T-helper 2 cell treated with Interferon-gamma antibody and Interleukin-4, amounts not matched to agents 5 μg/mL and 100 μg/mL, for 36 hours (primary cell): ENCODE results near the gene ZNF692.
"Not testable (repeated sequence)": the region's sequence is repeated elsewhere in the genome, so short reads cannot be mapped to it uniquely, and the experiment has no call there.

ENCODE experiments used
- DNase-seq: peaks from one replicate; pipeline ENCODE4 v3.0.0; 2021; ENCODE audit warnings: low spot score
- H3K27ac Mint-ChIP-seq: one replicate; pipeline ENCODE4 v1.8.0; 2021; ENCODE audit warnings: mild to moderate bottlenecking, mixed read lengths
- H3K27me3 Mint-ChIP-seq: one replicate; pipeline ENCODE4 v1.8.0; 2021; ENCODE audit warnings: low read depth, mixed read lengths
- H3K36me3 Mint-ChIP-seq: one replicate; pipeline ENCODE4 v1.8.0; 2021; ENCODE audit warnings: low read depth, mixed read lengths
- H3K4me1 Mint-ChIP-seq: one replicate; pipeline ENCODE4 v1.8.0; 2021; ENCODE audit warnings: low read depth, mixed read lengths
- H3K4me3 Mint-ChIP-seq: one replicate; pipeline ENCODE4 v1.8.0; 2022; ENCODE audit warnings: mild to moderate bottlenecking, moderate library complexity, mixed read lengths
- H3K9me3 Mint-ChIP-seq: one replicate; pipeline ENCODE4 v1.8.0; 2021; ENCODE audit warnings: mixed read lengths

The ZNF692 gene

DNA sequence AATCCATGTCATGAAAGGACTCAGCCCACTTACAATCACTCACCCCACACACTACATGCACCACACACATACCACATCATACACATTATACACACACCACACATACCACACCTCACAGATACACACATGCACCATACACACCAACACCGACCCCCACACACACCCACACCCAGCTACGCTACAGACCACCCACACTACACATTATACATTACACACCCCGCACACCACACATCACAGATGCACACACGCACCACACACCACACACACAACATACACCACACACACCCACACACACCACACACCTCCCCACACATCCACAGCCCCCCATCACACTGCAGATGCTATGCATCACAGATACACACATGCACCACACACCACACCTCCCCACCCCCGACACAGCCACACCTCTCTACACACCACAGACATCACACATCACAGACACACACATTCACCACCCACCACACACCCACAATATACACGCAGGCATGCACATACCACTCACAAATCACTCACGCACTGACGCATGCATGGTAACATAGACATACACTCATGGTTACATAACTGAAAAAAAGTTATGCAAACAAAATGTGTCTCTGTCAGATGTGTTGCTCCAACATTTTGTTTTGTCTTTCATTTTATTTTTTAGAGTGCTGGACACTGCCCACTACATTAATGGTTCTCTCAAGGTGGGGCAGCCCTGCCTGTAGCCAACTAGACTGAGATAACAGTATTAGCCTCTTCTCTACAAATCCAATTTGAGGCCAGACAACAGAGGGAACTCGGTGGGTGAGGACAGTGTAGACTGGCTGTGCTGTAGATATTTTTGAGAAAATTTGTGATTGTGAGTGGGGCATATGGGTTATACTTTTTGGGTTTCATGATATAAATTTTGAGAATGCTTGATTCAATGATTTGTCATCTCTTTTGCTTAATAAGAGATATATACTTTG lies 31.9 kb upstream of the ZNF692 start:
- Mint-ChIP-seq H3K9me3 (no peaks in the 10 kb centered on the region), H3K36me3 (no peaks in the 10 kb centered on the region), H3K27ac (no peak overlapping the region), H3K4me1 (no peaks in the 10 kb centered on the region), H3K27me3 (peaks cover 36% of the 10 kb centered on the region), H3K4me3 (no peak overlapping the region)
- DNase-seq: no peak

DNA sequence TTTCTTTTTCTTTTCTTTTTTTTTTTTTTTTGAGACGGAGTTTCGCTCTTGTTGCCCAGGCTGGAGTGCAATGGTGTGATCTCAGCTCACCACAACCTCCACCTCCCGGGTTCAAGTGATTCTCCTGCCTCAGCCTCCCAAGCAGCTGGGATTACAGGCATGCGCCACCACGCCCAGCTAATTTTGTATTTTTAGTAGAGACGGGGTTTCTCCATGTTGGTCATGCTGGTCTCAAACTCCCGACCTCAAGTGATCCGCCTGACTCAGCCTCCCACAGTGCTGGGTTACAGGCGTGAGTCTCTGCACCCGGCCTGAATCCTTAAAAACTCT lies 31.0 kb upstream of the ZNF692 start:
- H3K27me3 Mint-ChIP-seq: peaks cover 36% of the 10 kb centered on the region
- not testable (repeated sequence) for H3K4me3 Mint-ChIP-seq, H3K36me3 Mint-ChIP-seq, DNase-seq, H3K4me1 Mint-ChIP-seq, H3K9me3 Mint-ChIP-seq, H3K27ac Mint-ChIP-seq

DNA sequence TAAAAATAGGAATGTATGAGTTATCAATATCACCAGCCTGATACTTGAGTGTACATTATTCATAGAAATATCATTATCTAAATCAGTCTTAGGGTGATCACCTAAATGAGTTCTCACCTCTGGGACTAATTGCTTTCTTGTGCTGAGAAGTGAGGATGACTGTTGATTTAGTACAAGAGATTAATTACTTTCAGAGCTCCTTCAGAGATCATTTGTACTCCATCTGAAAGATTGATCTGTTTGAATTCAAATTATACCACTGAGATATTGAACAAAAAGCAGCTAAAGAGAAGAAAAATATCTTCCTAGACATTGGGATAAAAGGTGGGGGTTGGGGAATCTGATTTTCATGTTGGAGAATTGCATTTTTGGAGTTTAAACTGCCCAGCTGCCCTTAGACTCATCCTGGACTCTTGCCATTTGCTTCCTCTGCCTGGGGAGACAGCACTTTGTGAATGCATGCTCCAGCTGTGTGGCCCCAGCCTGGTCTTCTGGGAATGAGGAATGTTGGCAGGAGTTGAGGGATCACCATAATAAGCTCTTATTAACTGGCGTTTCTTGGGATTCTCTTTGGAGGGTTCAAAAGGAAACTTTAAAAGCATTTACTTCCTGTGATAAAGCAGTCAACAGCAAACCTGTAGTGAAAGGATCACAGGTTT lies 27.5 kb upstream of the ZNF692 start:
- H3K27me3 Mint-ChIP-seq: peaks cover 20% of the 10 kb centered on the region
- H3K4me1 Mint-ChIP-seq: no peaks in the 10 kb centered on the region
- no peak for DNase-seq
- H3K9me3 Mint-ChIP-seq: no peaks in the 10 kb centered on the region
- H3K27ac Mint-ChIP-seq: no peak overlapping the region
- H3K36me3 Mint-ChIP-seq: no peaks in the 10 kb centered on the region
- no peak overlapping the region for H3K4me3 Mint-ChIP-seq

DNA sequence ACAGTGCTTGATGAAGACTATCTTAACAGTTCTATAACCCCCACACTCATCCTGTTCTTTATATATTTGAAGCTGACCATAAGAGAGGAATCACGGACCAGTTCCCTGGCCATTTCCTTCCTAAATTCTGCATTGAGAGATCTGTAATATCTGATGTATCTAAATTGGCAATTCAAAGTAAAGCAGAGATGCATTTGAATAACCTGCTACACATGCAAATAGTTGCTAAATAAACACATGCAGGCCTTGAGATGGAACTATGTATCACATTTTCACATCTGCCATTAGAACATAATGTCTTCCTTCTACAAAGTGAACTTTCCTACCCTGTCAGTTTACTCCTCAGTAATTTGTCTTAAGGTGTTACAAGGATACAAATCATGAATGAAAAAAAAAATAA lies 26.8 kb upstream of the ZNF692 start:
- H3K27ac Mint-ChIP-seq: no peak overlapping the region
- no peak overlapping the region for H3K4me3 Mint-ChIP-seq
- DNase-seq: no peak
- H3K27me3 Mint-ChIP-seq: peaks cover 21% of the 10 kb centered on the region
- no peaks in the 10 kb centered on the region for H3K4me1 Mint-ChIP-seq
- no peaks in the 10 kb centered on the region for H3K36me3 Mint-ChIP-seq
- no peaks in the 10 kb centered on the region for H3K9me3 Mint-ChIP-seq

DNA sequence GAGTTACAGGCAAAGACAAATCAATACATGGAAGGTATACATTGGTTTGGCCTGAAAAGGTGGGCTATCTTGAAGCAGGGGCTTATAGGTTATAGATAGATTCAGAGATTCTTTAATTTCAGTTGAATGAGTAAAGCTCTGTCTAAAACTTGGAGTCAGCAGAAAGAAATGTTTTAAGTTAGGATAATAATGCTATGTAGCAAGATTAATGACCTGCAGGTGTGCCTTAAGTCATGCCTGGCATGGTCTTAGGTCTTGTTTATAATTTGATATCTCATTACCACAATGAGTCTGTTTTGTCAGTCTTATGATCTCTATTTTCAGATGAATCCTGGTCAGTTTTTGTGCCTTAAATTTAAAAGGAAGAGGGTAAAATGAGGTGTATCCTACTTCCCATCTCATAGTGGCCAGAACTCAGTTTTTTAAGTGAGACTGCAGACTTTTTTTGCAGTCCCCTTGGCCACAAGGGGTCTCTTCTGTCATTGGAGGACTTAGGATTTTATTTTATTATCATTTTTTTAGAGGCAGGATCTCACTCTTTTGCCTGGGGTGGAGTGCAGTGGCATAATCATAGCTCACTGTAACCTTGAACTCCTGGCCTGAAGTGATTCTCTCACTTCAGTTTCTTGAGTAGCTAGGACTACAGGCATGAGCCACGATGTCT lies 25.9 kb upstream of the ZNF692 start:
- no peak overlapping the region for H3K4me3 Mint-ChIP-seq
- no peaks in the 10 kb centered on the region for H3K9me3 Mint-ChIP-seq
- H3K36me3 Mint-ChIP-seq: no peaks in the 10 kb centered on the region
- DNase-seq: no peak
- no peaks in the 10 kb centered on the region for H3K4me1 Mint-ChIP-seq
- no peak overlapping the region for H3K27ac Mint-ChIP-seq
- peaks cover 21% of the 10 kb centered on the region for H3K27me3 Mint-ChIP-seq

DNA sequence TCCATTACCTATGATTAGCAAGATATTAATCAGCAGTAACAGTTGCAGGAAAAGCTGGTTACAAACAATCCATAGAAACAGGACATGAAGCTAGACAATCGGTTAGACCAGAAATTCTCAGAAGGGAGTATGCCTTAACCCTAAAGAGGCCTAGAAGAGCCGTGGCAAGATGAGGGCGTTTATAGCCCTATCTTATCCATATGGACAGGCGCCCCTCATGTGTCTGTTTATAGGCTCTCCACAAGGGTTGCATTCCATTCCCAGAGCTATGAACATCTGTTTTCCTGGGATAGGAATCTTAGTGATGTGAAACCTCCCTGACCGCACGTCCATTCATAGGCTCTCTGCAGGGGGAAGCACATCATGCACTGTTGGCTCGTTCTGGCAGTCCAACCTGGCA lies 23.5 kb upstream of the ZNF692 start:
- H3K4me3 Mint-ChIP-seq, H3K27ac Mint-ChIP-seq, DNase-seq, H3K9me3 Mint-ChIP-seq, H3K4me1 Mint-ChIP-seq, H3K36me3 Mint-ChIP-seq: not testable (repeated sequence)
- H3K27me3 Mint-ChIP-seq: peaks cover 38% of the 10 kb centered on the region

DNA sequence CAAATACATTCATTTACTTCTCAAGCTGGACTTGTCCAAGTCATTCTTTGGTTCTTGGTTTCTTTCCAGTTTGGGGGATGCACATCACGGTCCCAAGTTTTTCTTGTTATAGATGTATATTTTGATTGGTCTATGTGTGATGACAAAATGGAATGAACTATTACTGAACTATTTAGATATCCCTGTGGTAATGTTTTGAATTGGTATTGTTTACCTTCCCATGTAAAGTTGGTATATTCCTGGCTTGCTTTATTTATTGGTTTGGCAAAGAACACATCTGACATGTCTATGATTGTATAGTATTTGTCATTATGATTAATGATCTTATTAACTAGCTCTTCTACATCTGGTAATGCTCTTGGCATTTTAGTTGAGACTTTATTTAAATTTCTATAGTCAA lies 22.4 kb upstream of the ZNF692 start:
- H3K4me3 Mint-ChIP-seq: no peak overlapping the region
- no peaks in the 10 kb centered on the region for H3K4me1 Mint-ChIP-seq
- DNase-seq: no peak

DNA sequence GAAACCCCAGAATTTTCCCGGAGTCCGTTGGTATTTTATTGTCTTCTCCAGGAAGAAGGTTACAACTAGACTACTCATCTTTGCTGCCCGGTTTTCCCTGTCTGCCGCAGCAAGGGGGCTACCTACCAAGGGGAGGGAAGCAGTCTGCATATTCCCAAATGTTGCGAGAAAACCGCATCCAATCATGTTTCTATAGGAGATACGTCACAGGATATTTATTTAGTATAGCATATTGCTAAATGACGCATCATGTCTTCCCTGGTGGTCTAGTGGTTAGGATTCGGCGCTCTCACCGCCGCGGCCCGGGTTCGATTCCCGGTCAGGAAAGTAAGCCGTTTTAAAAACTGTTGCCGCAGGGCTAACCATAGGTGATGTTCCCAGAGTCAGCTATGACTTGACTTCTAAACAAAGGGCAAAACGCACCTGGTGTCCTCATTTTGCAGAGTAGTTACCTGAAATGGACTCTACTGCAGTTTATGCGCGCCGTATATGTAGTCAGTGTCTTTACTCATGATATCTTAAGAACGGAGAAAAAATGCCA lies 15.2 kb upstream of the ZNF692 start:
- Mint-ChIP-seq H3K36me3 (no peaks in the 10 kb centered on the region), H3K27ac (peak overlapping the region; percentile 92)
- peak; percentile 80 for DNase-seq

More for the DNA sequence above, 22.4 kb upstream of the ZNF692 start:
- Mint-ChIP-seq H3K36me3 (no peaks in the 10 kb centered on the region), H3K27me3 (peaks cover 36% of the 10 kb centered on the region), H3K27ac (no peak overlapping the region), H3K9me3 (no peaks in the 10 kb centered on the region)

DNA sequence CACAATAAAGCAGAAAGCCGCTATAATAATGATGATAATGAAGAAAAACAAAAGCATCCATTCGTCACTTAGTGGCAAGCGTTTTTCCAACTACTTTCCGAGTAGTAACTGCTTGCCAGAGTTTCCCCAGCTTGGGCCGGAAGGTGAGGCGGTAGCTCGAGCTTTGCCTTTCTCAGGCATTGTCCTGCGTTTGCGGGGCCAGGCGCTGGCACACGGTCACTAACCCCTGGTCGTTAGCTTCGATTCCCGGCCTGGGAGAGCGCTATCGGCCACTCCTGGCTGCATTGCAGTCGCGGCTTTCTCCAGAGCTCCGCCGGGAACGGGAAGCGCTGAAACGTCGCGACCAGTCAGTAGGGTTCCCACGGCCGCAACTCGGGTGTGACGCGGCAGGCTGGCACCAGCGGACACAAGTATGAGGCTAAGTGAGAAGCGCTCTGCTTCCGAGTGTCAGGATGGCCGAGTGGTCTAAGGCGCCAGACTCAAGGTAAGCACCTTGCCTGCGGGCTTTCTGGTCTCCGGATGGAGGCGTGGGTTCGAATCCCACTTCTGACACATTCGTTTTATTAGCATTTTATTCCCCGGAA lies 14.6 kb upstream of the ZNF692 start:
- Mint-ChIP-seq H3K27me3 (peaks cover 12% of the 10 kb centered on the region), H3K27ac (peak overlapping the region; percentile 92), H3K9me3 (no peaks in the 10 kb centered on the region), H3K36me3 (no peaks in the 10 kb centered on the region), H3K4me1 (peaks cover 22% of the 10 kb centered on the region), H3K4me3 (peak overlapping the region; percentile 94)
- DNase-seq: peak; percentile 94

More for the DNA sequence above, 15.2 kb upstream of the ZNF692 start:
- Mint-ChIP-seq H3K9me3 (no peaks in the 10 kb centered on the region), H3K4me1 (peaks cover 22% of the 10 kb centered on the region), H3K27me3 (peaks cover 18% of the 10 kb centered on the region), H3K4me3 (peak overlapping the region; percentile 94)

DNA sequence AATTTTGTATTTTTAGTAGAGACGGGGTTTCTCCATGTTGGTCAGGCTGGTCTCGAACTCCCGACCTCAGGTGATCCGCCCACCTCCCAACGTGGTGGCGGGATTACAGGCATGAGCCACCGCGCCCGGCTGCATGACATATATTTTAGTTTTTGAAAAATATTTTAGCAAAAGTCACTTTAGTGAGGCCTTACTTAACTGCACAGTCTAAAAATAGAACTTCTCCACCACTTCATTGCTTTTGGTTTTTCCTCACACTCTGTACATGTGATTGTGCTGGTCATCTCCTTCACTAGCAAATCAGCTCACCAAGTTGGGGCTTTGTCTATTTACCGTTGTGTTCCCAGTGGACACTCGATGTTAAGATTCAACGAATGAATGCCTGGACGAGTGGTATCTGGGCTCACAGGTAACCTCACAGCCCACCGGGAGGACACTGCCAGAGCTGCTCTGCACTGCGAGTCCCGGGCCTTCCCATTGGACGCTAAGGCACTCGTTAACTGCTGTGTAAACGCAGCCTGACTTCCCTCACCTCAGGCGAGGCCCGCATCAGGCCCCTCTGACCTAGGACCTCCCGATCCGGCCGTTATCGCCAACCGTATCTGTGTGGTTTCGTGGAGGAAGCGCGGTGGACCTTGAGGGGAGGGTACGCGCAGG lies 14.0 kb upstream of the ZNF692 start:
- peak; percentile 60 for DNase-seq
- H3K9me3 Mint-ChIP-seq: no peaks in the 10 kb centered on the region
- H3K4me3 Mint-ChIP-seq: peak overlapping the region; percentile 94
- peaks cover 22% of the 10 kb centered on the region for H3K4me1 Mint-ChIP-seq
- H3K27ac Mint-ChIP-seq: peak overlapping the region; percentile 92
- peaks cover 10% of the 10 kb centered on the region for H3K27me3 Mint-ChIP-seq
- H3K36me3 Mint-ChIP-seq: no peaks in the 10 kb centered on the region

DNA sequence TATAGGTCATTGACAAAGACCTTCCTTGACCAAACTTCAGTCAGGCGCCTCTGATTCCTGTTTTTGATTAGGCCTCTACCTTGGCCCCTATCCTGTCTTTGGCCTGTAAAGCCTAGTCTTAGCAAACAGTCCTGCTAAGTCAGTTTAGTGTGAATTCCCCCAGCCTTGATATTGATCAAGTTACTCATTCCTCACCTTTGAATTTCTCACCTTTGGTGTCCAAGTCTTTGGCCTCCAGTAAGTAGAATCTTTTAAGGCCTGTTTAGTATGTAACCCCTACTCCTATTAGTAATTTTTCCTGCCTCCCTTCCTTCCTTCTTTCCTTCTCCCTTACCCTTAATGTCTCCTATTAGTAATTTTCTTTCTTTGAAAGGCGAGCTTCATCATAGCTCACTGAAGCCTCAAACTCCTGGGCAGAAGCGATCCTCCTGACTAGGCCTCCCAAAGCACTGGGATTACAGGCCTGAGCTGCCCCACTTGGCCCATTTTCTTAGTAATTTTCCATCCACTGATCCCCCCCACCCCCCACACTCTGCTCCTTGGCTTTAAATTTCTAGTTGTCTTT lies 13.0 kb upstream of the ZNF692 start:
- Mint-ChIP-seq H3K4me1 (peaks cover 22% of the 10 kb centered on the region), H3K27me3 (peaks cover 7% of the 10 kb centered on the region), H3K36me3 (no peaks in the 10 kb centered on the region), H3K4me3 (peak overlapping the region; percentile 45), H3K27ac (no peak overlapping the region), H3K9me3 (no peaks in the 10 kb centered on the region)
- no peak for DNase-seq

DNA sequence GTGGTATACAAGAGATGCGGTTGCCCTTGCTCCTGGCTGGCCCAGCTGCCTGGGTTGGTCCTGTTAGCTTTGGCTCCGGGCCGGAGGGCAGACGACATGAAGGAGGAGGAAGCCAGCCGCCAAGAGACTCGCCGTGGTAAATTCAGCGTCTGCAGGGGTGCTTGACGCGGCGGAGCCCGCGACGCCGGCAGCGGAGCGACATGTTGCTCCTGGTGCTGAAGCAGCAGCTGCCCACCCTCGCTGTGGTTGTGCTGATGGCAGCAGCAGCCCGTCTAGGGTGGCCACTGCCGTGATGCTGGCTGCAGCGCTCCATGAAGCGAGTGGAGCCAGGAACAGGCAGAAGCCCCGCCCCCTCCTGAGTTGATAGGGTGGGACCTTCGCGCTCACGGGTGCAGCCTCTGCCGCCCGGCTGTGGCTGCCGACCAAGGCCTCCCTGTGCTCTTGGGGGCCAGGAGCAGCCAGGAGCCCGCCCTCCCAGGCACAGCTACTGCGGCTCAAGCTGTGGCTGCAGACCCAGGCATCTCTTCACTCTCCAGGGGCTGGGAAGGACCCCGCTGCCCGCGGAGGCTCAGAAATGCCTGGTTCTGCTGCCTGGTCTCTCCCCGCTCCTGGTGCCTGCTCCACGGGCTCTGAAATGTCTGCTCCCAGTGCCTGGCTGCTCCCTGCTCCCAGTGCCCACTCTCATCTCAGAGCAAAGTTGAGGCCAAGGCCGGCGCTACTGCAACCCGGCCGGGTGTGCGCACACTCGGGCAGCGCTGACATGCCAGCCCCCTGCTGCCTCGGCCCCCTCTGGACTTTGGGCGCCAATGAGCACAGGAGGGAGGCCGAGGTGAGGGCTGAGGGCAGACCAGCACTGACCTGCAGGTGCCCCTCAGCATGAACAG lies 4.4 kb upstream of the ZNF692 start:
- Mint-ChIP-seq H3K27me3 (no peaks in the 10 kb centered on the region), H3K4me3 (peak overlapping the region; percentile 82), H3K4me1 (peaks cover 26% of the 10 kb centered on the region), H3K9me3 (no peaks in the 10 kb centered on the region), H3K36me3 (no peaks in the 10 kb centered on the region), H3K27ac (peak overlapping the region; percentile 80)
- DNase-seq: peak; percentile 76
